A549 (cell line): ENCODE measurements around the gene HPD. TPM values are rescaled to one million over a fixed set of nuclear protein-coding genes. Genes with fewer than 3 reads are reported as not detected.

ENCODE experiments used
- ATAC-seq, 2 experiments: fragments of 200-7000 bp in 1 of 2; fragments of >200 bp in 1 of 2; cut with Nextera tagmentation in 1 of 2; cut with Tn5 transposase in 1 of 2; 3 replicates each; pipeline versions ENCODE4 v1.8.0 to v1.9.1; 2018 to 2020; ENCODE audit warnings: mild to moderate bottlenecking in 1 of 2, moderate library complexity in 1 of 2
- CTCF ChIA-PET: fragments of 300-600 bp; sonication (Branson Sonifier 250); formaldehyde crosslinking; extraction: SDS; loops from one replicate; lab custom pipeline; 2021; ENCODE audit warnings: antibody characterized with exemption, inconsistent platforms; lab: Yijun Ruan, JAX
- POLR2A ChIA-PET: fragments of 350-600 bp; formaldehyde crosslinking; extraction: SDS; loops from one replicate; lab custom pipeline; 2021; ENCODE audit warnings: antibody characterized with exemption, inconsistent platforms; lab: Yijun Ruan, JAX
- DNase-seq, 2 experiments: peaks; one replicate each; pipeline versions ENCODE4 v3.0.0 to v3.0.0-alpha.2; 2011 to 2016; ENCODE audit warnings: low read depth in 1 of 2, low spot score in 1 of 2
- FAIRE-seq: peaks from 2 replicates; lab custom pipeline; 2011; peaks lifted over from hg19 to GRCh38; lab: Jason Lieb, UNC
- H3K27ac ChIP-seq, 2 experiments: fragments of >200 bp; sonication (Bioruptor Twin); formaldehyde crosslinking; 3 replicates each; pipeline ENCODE4 v1.5.1; 2016 to 2017
- H3K4me1 ChIP-seq: fragments of >200 bp; sonication (Bioruptor Twin); formaldehyde crosslinking; 3 replicates; pipeline ENCODE4 v1.6.1; 2016
- H3K4me2 ChIP-seq: fragments of >200 bp; sonication (Bioruptor Twin); formaldehyde crosslinking; 3 replicates; pipeline ENCODE4 v1.6.1; 2016
- H3K4me3 ChIP-seq: fragments of >200 bp; sonication (Bioruptor Twin); formaldehyde crosslinking; 3 replicates; pipeline ENCODE4 v1.5.1; 2016
- H3K9me3 ChIP-seq: fragments of >200 bp; sonication (Bioruptor Twin); formaldehyde crosslinking; 3 replicates; pipeline ENCODE4 v1.6.1; 2016
- BHLHE40 ChIP-seq: IDR thresholded peaks from 2 replicates; pipeline ENCODE4 v1.6.1; 2012; ENCODE audit warnings: low read depth, low read length, inconsistent platforms
- CEBPB ChIP-seq, 2 experiments: fragments of >200 bp in 1 of 2; sonication (Bioruptor Twin) in 1 of 2; formaldehyde crosslinking in 1 of 2; IDR thresholded peaks; 2 replicates each; pipeline ENCODE4 v1.6.1; 2012 to 2016
- CHD2 ChIP-seq: fragments of 150-350 bp; IDR thresholded peaks from 2 replicates; pipeline ENCODE4 v1.6.1; 2014; ENCODE audit warnings: low read length; ENCODE audit not compliant: partially characterized antibody
- CTCF ChIP-seq: fragments of >200 bp; sonication (Bioruptor Twin); formaldehyde crosslinking; IDR thresholded peaks from 3 replicates; pipeline ENCODE4 v1.5.1; 2016
- EHF ChIP-seq: fragments of 250-450 bp; sonication (Bioruptor Pico); IDR thresholded peaks from 2 replicates; pipeline ENCODE4 v1.5.0; 2020; ENCODE audit warnings: mild to moderate bottlenecking
- ELK1 ChIP-seq: fragments of 150-350 bp; IDR thresholded peaks from 2 replicates; pipeline ENCODE4 v1.6.1; 2014; ENCODE audit warnings: low read depth, mild to moderate bottlenecking, low read length
- FOSB ChIP-seq: fragments of 250-450 bp; sonication (Bioruptor Pico); IDR thresholded peaks from 2 replicates; pipeline ENCODE4 v1.5.0; 2020; ENCODE audit warnings: mild to moderate bottlenecking, moderate library complexity
- FOSL2 ChIP-seq, 2 experiments: fragments of 450-650 bp in 1 of 2; fragments of >200 bp in 1 of 2; sonication (Bioruptor Twin) in 1 of 2; formaldehyde crosslinking; IDR thresholded peaks; 2 replicates each; pipeline versions ENCODE4 v1.5.0 to v1.6.1; 2016 to 2020; ENCODE audit warnings: mild to moderate bottlenecking in 1 of 2, moderate library complexity in 1 of 2
- HDAC2 ChIP-seq: fragments of 200-600 bp; sonication (generic); IDR thresholded peaks from 2 replicates; pipeline ENCODE4 v1.6.1; 2016
- HES2 ChIP-seq: fragments of >200 bp; sonication (Bioruptor Twin); formaldehyde crosslinking; IDR thresholded peaks from 2 replicates; pipeline ENCODE4 v1.6.1; 2016
- HEYL ChIP-seq: fragments of 250-450 bp; sonication (Bioruptor Pico); IDR thresholded peaks from 2 replicates; pipeline ENCODE4 v1.8.0; 2021; ENCODE audit warnings: mild to moderate bottlenecking, moderate library complexity
- HMGXB4 ChIP-seq: fragments of 250-450 bp; sonication (Bioruptor Pico); IDR thresholded peaks from 2 replicates; pipeline ENCODE4 v1.5.0; 2021; ENCODE audit warnings: mild to moderate bottlenecking, moderate library complexity, borderline replicate concordance
- HOXB13 ChIP-seq: fragments of 250-450 bp; sonication (Bioruptor Pico); IDR thresholded peaks from 2 replicates; pipeline ENCODE4 v1.5.0; 2020; ENCODE audit warnings: low read depth, mild to moderate bottlenecking, moderate library complexity
- JUN ChIP-seq, 2 experiments: fragments of >200 bp; sonication (Bioruptor Twin); formaldehyde crosslinking; IDR thresholded peaks; 2 replicates in 1 of 2; 3 replicates in 1 of 2; pipeline ENCODE4 v1.6.1; 2016 to 2017
- KDM5A ChIP-seq: fragments of 200-600 bp; sonication (generic); IDR thresholded peaks from 2 replicates; pipeline ENCODE4 v1.6.1; 2016; ENCODE audit warnings: antibody characterized with exemption, mild to moderate bottlenecking
- MAFK ChIP-seq: fragments of 450-650 bp; IDR thresholded peaks from 2 replicates; pipeline ENCODE4 v1.6.1; 2014; ENCODE audit not compliant: partially characterized antibody
- NFE2L2 ChIP-seq: fragments of 150-350 bp; conservative IDR thresholded peaks from 2 replicates; pipeline ENCODE4 v1.6.1; 2014; ENCODE audit warnings: low read length
- NPAS2 ChIP-seq: fragments of 250-450 bp; sonication (Bioruptor Pico); IDR thresholded peaks from 2 replicates; pipeline ENCODE4 v1.8.0; 2022; ENCODE audit warnings: mild to moderate bottlenecking, moderate library complexity, borderline replicate concordance
- NR3C1 ChIP-seq: fragments of >200 bp; sonication (Bioruptor Twin); formaldehyde crosslinking; IDR thresholded peaks from 3 replicates; pipeline ENCODE4 v1.6.1; 2017
- RARB ChIP-seq: fragments of 250-450 bp; sonication (Bioruptor Pico); IDR thresholded peaks from 2 replicates; pipeline ENCODE4 v1.8.0; 2021; ENCODE audit warnings: mild to moderate bottlenecking, moderate library complexity
- RCOR1 ChIP-seq: fragments of 150-350 bp; IDR thresholded peaks from 2 replicates; pipeline ENCODE4 v1.6.1; 2014; ENCODE audit warnings: antibody characterized with exemption, low read length, low read depth
- REST ChIP-seq: fragments of 200-600 bp; sonication (generic); IDR thresholded peaks from 2 replicates; pipeline ENCODE4 v1.6.1; 2016; ENCODE audit warnings: antibody characterized with exemption, mild to moderate bottlenecking, moderate library complexity
- SREBF2 ChIP-seq: fragments of 450-650 bp; IDR thresholded peaks from 2 replicates; pipeline ENCODE4 v1.6.1; 2014; ENCODE audit warnings: mild to moderate bottlenecking, moderate library complexity
- TFCP2L1 ChIP-seq: fragments of 250-450 bp; sonication (Bioruptor Pico); IDR thresholded peaks from 2 replicates; pipeline ENCODE4 v1.5.0; 2021; ENCODE audit warnings: mild to moderate bottlenecking
- TP53 ChIP-seq: fragments of 250-450 bp; sonication (Bioruptor Pico); IDR thresholded peaks from 2 replicates; pipeline ENCODE4 v1.5.0; 2021; ENCODE audit warnings: mild to moderate bottlenecking, moderate library complexity
- ZFP36 ChIP-seq: fragments of 450-650 bp; IDR thresholded peaks from 2 replicates; pipeline ENCODE4 v1.6.1; 2014; ENCODE audit warnings: borderline replicate concordance; ENCODE audit not compliant: partially characterized antibody
- ZNF302 ChIP-seq: fragments of 250-450 bp; sonication (Bioruptor Pico); IDR thresholded peaks from 2 replicates; pipeline ENCODE4 v1.9.0; 2021; ENCODE audit warnings: inconsistent platforms, mild to moderate bottlenecking, moderate library complexity
- WGBS: methylation state at CpG from one replicate; pipeline ENCODE4 v1.1.6; 2017; ENCODE audit errors: missing lambda C conversion rate; 5-methylcytosine and 5-hydroxymethylcytosine counted together
- polyA plus RNA-seq, 4 experiments: library from polyadenylated mRNA; depleted of rRNA in 3 of 4; stranded (reverse); fragments of >200 nt; fragmentation: RNase III in 1 of 4; extraction: RNeasy Plus Mini Kit Qiagen cat#74134 plus additional on column Dnase treatment in 1 of 4; gene quantifications; 2 replicates in 3 of 4; 3 replicates in 1 of 4; pipeline ENCODE4 v1.2.3, GENCODE V29; 2011 to 2017

Gene HPD
- polyA plus RNA-seq, 2 of the 4 experiments (the other 2 are of a cell fraction): 1.7 to 1.8 TPM

GRCh38 chr12:121794534-121795033 lies 64.1 kb downstream of the HPD start:
- H3K4me2 ChIP-seq: peak overlapping the region; percentile 78
- WGBS: 1% methylated on average over 13 of the region's 13 CpGs
- ChIA-PET CTCF (interaction anchor here (0.6 to 72.2 kb wide), 66 partner anchors 9 to 423 kb away, joined by 3 to 2657 read pairs (median 5); partner anchors contain the start of genes BCL7A, HPD, MORN3 and ORAI1), POLR2A (interaction anchor here (0.6 to 6.1 kb wide), 9 partner anchors 8 to 1750 kb away, joined by 3 to 43 read pairs (median 5); partner anchors contain the start of genes PSMD9, SETD1B and TMEM120B)
- peak overlapping the region; percentile 100 for H3K27ac ChIP-seq
- peaks cover 72% of the 10 kb centered on the region for H3K4me1 ChIP-seq
- no peak for FAIRE-seq
- no peaks in the 10 kb centered on the region for H3K9me3 ChIP-seq
- H3K4me3 ChIP-seq: peak overlapping the region; percentile 30; the same call in 2 of the 3 replicates
- TF ChIP-seq HMGXB4 (no peak), ZNF302 (CRISPR knock-in tag) (peak; percentile 52; the same call in 1 of the 2 replicates), FOSL2 (IDR thresholded peaks at IDR 0.05) (no peak), FOSL2 (CRISPR knock-in tag; IDR thresholded peaks at IDR 0.05) (no peak), CHD2 (no peak), TFCP2L1 (CRISPR knock-in tag) (no peak), JUN (IDR thresholded peaks at IDR 0.05) (no peak), BHLHE40 (no peak), RARB (CRISPR knock-in tag) (no peak; the same call in 1 of the 2 replicates), RCOR1 (no peak), HOXB13 (peak; percentile 32; the same call in 1 of the 2 replicates), CEBPB (IDR thresholded peaks at IDR 0.05) (no peak), FOSB (CRISPR knock-in tag) (peak; percentile 84; the same call in 1 of the 2 replicates)
- ATAC-seq: peak; percentile 4 to 7; a peak in 4 of 6 replicates
- no peak for DNase-seq

GRCh38 chr12:121793838-121794533 lies 64.7 kb downstream of the HPD start:
- Histone ChIP-seq H3K27ac (peak overlapping the region; percentile 100), H3K4me2 (peak overlapping the region; percentile 78), H3K4me1 (peaks cover 75% of the 10 kb centered on the region), H3K4me3 (peak overlapping the region; percentile 96), H3K9me3 (no peaks in the 10 kb centered on the region)
- peak; percentile 45 to 74 for ATAC-seq
- POLR2A ChIA-PET: interaction anchor here (0.6 to 6.1 kb wide), 10 partner anchors 8 to 1750 kb away, joined by 3 to 43 read pairs (median 4); partner anchors contain the start of genes PSMD9, SETD1B and TMEM120B
- peak; percentile 88 to 96 for DNase-seq
- WGBS: 0% methylated on average over 12 of the region's 59 CpGs
- no peak for FAIRE-seq
- CTCF ChIA-PET: interaction anchor here (0.6 to 72.2 kb wide), 67 partner anchors 8 to 424 kb away, joined by 3 to 2657 read pairs (median 5); partner anchors contain the start of genes BCL7A, HPD, MORN3 and ORAI1
- TF ChIP-seq TP53 (CRISPR knock-in tag): peak; percentile 60; the same call in 1 of the 2 replicates
- TF ChIP-seq HDAC2: no peak
- no peak for TF ChIP-seq SREBF2
- TF ChIP-seq NPAS2: 0 out of 2 replicates have a peak, but pooled peaks have one; percentile 25
- no peak for TF ChIP-seq CEBPB (IDR thresholded peaks at IDR 0.05)
- TF ChIP-seq NR3C1: no peak
- TF ChIP-seq CTCF: peak; percentile 100
- TF ChIP-seq FOSB (CRISPR knock-in tag): no peak
- TF ChIP-seq HEYL (CRISPR knock-in tag): no peak
- TF ChIP-seq EHF (CRISPR knock-in tag): no peak; the same call in 1 of the 2 replicates
- no peak for TF ChIP-seq REST
- TF ChIP-seq ELK1: 0 out of 2 replicates have a peak, but pooled peaks have one; percentile 0
- TF ChIP-seq MAFK: no peak
- no peak for TF ChIP-seq ZFP36
- no peak for TF ChIP-seq HES2
- no peak for TF ChIP-seq KDM5A
- no peak for TF ChIP-seq NFE2L2
